GM18519 (cell line): ENCODE data around the gene GOLGA6C.
"Not testable (repeated sequence)": the region's sequence is repeated elsewhere in the genome, so short reads cannot be mapped to it uniquely, and the experiment has no call there.

Experiments
- ATAC-seq: cut with Tn5 transposase; IDR thresholded peaks from one replicate; pipeline ENCODE4 v1.9.1; 2021; ENCODE audit warnings: mild to moderate bottlenecking, moderate library complexity; ENCODE audit not compliant: unreplicated experiment, low FRiP score

The GOLGA6C gene

DNA sequence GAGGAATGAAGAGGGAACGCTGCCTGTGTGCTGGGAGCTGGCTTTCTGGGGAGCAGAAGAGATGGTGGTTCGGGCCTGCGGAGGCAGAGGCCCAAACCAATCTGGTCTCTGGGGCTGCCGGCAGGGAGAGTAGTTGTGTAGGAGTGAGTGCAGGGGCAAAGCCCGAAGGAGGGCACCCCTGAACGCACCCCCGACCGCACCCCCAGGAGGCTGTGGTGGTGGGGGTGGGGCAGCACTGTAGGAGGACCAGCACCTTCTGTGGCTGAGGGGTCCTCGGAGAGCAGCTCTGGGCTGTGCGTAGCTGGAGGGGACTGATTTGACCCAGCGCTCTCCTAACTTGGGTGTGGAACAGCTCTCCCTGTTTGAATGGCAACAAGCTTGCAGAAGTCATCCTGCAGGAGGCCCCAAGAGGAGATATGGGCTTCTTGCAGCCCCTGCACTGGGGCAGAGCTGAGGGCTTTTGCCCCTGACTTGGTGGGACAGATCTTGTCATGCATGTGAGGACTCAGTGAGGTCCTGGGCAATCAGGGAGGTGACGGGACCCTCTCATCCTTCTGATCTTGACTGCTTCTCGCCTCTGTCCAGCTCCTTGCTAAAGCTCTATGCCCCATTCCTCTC is 30.4 kb upstream of the GOLGA6C start:
- no peak for ATAC-seq

DNA sequence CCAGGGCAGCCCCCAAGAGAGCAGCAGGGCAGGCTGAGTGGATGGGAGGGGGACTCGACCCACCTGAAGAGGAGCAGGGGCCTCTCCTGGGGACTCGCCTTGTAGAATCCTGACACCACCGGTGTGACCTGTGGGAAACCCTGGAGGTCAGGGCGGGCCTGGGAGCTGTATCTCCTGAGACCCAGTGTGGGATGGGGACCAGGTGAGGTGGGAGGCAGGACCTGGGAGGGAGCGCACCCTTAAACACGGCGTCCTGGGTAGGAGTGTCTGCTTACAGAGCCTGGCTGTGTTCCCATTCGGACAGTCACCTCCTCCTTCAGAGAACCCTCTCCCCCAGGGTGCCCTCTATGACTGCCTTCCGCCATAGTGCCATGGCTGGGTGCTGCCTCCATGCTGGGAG is 29.3 kb upstream of the GOLGA6C start:
- ATAC-seq = no peak

- ATAC-seq = no peak
These were observed 28.7 kb upstream of the GOLGA6C start for GRCh38 chr15:75229191-75230015.

GRCh38 chr15:75230016-75230343 is 28.2 kb upstream of the GOLGA6C start:
- ATAC-seq = no peak

DNA sequence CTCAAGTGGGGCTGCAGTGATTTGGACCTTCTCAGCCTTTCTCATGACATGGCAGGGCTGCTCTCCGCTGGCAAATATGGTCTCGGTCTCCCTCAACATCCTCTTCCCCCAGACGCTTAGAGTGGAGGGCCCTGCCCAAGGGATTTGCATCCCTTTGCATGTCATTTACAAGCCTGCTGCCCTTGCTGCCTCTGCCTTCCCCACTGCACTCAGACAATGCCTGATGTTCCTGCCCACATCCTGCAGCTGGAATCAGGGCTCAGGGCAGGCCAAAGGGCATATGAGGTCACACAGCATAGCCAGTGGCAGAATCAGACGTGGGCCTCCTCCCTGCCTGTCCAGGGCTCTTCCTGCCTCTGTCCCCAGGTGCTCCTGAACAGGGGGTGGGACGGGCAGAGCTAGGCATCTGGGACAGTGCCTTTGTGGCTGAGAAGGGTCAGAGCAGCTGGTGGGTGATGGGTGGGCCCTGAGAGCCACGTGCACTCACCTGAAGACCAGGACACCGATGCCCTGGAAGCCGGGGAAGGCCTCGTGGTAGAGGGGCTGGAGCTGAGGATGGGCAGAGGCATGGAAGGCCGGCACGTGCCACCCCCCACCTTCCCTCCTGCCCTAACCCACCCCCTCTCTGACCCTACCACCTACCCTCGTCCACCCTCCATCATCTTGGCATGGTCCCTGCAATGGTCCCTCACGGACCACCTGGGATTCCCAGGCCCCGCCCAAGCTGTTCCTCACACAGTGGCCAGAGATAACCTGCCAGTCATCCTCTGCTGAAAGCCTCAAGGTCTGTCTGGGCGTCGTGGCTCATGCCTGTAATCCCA is 27.4 kb upstream of the GOLGA6C start:
- no peak for ATAC-seq

- ATAC-seq = no peak
These were observed 26.3 kb upstream of the GOLGA6C start for GRCh38 chr15:75231836-75232235.

- ATAC-seq = no peak
These were observed 25.8 kb upstream of the GOLGA6C start for GRCh38 chr15:75232252-75232813.

DNA sequence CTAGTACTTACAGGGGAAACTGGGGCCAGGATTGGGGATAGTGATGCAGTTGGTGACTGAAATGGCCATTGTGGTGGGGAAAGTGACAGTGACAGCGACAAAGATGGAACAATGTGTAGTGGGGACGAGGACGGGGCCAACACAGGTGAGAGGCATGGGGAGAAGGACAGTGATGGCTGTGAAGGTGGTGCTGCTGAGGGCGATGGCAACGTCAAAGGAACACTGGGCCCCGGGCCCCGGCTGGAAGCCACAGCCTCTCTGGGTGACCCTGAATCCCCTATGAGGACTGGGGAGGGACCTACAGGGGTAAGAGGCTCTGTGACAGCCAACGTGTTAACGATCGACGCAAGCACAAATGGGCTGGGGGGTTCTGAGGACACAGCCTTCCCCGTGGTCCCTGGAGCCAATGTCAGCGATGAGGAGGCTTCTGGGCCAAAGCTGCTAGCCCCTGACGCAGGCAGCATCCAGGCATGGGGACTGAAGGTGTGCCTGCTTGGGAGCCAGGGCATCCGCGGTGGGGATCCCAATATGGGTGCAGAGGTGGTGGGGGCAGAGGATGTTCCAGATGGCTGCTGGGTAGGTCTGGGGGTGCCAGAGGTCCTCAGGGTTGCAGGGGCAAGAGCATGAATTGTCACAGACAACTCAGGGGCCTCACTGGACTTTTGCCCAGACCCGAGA is 25.2 kb upstream of the GOLGA6C start:
- no peak for ATAC-seq

- ATAC-seq = no peak
These were observed 24.5 kb upstream of the GOLGA6C start for GRCh38 chr15:75233504-75234190.

DNA sequence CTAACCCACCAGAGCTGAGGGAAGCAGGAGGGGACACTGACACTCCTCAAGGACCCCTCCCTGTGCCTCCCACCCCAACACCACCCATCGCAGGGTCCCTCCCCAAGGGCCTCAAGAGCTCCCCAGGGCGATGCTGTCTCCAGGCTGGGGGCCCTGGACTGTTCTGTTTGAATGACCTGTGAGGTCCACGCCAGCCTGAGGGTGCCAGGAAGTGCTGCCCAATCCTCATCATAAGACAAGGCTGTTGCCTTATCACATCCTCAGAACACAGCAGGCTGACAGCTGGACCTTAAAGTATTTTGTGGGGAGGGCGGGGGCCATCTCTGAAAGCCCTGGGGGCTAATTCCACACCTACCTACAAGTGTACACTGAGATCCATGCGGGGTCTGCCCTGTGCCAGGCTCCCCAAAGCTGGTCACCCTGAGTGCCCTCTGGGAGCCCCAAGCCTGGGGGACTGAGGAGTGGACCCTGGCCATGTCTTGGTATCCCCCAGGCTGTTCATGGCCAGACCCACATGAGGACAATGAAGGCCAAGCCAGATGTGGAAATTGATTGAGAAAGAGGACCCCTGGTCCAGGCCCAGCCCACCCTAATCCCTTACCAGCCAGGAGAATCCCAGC is 23.8 kb upstream of the GOLGA6C start:
- ATAC-seq = no peak

DNA sequence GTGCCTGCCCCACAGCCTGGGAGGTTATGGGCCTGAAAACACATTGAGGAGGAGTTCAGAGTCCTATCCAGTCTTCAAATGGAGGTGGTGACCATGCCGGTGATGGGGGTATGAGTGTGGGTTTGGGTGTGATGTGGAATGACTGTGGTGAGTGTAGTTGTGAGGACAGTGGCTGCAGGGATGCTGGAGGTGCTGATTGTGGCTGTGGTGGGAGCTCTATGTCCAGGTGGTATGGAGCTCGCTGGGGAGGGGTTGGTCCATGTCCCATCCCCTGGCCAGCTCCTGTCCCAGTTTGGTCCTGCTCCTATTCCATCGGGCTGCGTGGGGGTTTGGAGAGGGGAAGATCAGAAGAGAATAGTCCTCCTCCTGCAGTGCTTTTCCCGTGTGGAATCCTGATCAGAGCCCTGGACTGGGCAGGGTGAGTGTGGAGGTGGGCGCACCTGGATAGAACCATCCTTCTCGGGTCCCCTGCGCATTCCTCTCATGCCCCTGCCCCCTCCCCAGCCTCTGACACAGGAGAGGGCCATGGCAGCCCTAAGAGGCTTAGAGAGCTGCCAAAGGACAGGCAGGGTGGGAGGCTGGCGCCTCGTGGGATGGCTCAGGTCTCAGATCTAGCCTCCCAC is 23.0 kb upstream of the GOLGA6C start:
- ATAC-seq = no peak

GRCh38 chr15:75235760-75236729 is 22.1 kb upstream of the GOLGA6C start:
- no peak for ATAC-seq

GRCh38 chr15:75237316-75237982 is 20.7 kb upstream of the GOLGA6C start:
- no peak for ATAC-seq

GRCh38 chr15:75238150-75238549 is 20.0 kb upstream of the GOLGA6C start:
- ATAC-seq = no peak

DNA sequence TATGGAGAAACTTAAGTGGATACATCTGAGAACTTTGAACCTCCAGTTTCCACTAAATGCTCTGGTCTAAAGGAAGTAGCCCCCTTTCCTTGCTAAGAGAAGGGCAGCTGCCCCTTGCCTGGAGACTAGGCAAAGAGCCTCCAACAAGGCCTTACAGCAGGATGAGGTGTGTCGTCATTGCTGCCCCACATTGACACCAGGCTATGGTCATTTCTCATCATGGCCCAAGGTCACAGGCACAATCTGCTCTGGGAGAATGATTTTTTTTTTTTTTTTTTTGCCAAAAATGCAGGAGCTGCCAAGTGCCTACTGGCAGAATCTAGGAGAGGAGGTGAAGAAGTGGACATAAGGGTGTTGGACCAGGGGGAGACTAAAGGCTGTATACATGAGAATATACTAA is 12.4 kb upstream of the GOLGA6C start:
- not testable (repeated sequence) for ATAC-seq

DNA sequence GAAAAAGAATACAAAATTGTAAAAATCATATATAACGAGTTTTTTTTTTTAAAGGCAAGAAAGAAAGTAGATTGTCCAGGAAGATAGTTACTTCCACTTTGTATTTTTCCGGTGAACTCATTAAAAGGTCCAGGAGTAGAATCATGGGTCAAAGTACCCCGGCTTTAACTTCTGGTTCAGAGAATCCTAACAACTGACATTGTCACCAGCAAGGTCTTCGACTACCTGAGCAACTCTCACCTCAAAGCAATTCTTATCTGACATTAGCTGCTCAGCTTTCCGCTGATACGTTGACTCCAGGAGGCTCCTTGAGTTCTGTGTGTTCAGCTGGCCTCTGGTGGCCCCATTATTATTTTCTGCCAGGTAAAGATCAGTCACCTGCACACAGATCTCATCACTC is 9.1 kb upstream of the GOLGA6C start:
- not testable (repeated sequence) for ATAC-seq

- ATAC-seq = no peak
These were observed 8.4 kb upstream of the GOLGA6C start for GRCh38 chr15:75249726-75250125.
